ENCODE results near the gene SCN3B.

SCN3B gene

DNA sequence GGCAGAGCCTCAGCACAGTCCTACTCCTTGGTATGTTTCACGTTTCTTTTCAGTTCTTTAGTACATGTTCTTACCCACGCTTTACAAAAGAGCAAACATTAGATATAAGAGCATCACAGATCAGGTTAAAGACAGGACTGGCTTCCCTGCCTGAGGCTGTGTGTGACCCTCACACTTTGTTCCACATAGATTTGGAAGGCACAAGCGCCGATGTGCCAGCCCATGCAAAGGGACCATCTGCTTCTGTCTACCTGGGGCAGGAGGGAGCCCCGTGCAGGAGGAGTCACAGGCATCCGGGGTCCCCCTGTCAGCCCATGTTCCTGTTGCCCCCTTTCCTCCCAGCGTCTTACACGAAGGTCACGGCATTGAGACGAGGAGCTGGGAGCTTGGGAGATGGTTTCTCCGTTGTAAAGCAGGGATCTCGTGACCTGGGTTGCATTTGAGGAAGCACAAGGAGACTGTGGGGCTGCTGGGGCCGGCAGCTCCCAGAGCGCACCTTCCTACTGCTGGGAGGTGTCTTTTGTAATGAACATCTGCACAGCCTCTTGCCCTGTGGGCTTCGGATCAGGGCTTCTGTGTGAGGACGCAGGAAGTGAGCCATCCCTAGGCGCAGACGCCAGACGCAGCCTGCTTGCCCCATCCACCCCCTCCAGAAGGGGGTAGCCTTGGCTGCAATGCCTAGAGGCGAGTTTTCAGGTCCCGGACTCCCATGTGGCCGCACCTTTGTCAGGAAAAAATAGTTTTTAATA is 72.6 kb downstream of the SCN3B start:
- Mint-ChIP-seq H3K27ac (no peak overlapping the region), H3K36me3 (ENCODE audit: low read depth) (no peaks in the 10 kb centered on the region), H3K4me1 (peaks cover 5% of the 10 kb centered on the region), H3K4me3 (no peak overlapping the region), H3K9me3 (no peaks in the 10 kb centered on the region), H3K27me3 (peaks cover 5% of the 10 kb centered on the region)
- ATAC-seq: no peak
- no peak for DNase-seq

DNA sequence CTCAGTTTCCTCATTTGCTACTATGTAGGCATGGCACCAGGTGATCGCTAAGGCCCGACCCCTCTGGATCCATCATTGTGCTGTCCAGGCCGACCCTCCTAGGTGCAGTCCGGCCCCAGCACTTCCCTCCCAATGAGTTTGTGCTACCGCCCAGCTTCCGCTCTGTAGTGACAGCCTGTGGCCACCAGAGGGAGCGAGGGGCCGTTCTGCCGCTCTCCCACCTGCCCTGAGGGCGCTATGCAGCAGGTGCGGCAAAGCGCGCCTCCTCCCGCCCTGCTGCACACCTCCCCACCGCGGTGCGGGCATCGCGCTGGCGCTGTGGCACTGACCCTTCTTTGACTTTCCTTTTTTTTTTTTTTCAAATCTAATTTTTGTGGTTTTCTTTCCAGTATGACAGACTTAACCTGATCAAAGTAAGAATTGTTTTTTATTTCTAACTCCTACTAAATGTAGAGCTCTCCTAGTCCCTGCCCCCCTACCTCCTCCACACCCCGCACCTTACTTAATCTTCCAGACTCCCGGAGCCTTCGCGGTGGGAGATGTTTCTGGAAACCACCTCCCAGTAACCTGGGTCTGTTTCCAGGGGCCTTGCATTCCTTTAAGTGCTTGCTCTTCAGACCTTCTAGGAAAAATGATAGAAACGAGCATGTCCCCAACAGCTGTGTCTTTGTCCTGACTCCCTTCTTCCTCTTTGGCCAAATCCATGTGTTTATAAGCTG is 73.7 kb downstream of the SCN3B start:
- H3K4me1 Mint-ChIP-seq: peaks cover 12% of the 10 kb centered on the region
- H3K4me3 Mint-ChIP-seq: no peak overlapping the region
- H3K27ac Mint-ChIP-seq: no peak overlapping the region
- DNase-seq: peak; percentile 74
- ATAC-seq: peak; percentile 72
- H3K9me3 Mint-ChIP-seq: no peaks in the 10 kb centered on the region
- peaks cover 8% of the 10 kb centered on the region for H3K27me3 Mint-ChIP-seq
- no peaks in the 10 kb centered on the region for H3K36me3 Mint-ChIP-seq (ENCODE audit: low read depth)

DNA sequence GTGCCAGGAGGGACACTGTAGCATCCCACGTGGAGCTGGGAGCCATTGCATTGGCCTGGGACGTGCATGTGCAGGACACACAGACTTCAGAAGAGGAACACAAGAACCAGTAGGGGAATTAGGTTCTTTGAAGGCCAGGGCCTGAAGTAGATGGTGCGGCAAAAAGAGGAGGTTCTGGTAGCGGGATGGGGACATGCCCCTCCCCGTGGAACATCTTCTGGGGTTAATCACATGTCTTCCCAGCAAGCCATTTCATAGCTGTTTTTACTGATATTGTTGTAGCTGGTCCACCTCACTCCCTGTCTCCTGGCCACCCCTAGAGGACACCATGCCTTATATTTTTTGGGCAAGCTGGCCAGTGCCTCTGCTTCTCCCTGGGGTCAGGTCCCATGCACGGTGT is 74.3 kb downstream of the SCN3B start:
- H3K36me3 Mint-ChIP-seq (ENCODE audit: low read depth): no peaks in the 10 kb centered on the region

DNA sequence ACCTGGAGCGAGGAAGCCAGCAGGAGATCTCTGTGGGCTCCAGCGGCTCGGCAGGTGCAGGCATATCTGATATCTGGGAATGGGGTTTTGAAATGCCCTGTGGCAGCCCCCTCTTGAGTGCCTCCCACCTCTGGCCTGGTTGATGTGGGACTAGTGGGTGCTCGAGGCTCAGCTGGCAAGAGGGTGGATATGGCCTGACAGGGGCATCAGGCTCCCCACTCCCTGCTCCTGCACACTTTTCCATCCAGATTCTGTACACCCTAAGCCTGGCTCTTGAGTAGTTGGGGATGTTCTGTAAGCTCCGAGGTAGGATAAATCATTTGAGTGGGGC is 75.0 kb downstream of the SCN3B start:
- Mint-ChIP-seq H3K27ac (peak overlapping the region; percentile 10), H3K4me3 (no peak overlapping the region), H3K9me3 (no peaks in the 10 kb centered on the region), H3K27me3 (peaks cover 8% of the 10 kb centered on the region), H3K36me3 (ENCODE audit: low read depth) (no peaks in the 10 kb centered on the region), H3K4me1 (peaks cover 12% of the 10 kb centered on the region)
- DNase-seq (no peak), ATAC-seq (no peak)

More for the DNA sequence above, 74.3 kb downstream of the SCN3B start:
- H3K4me3 Mint-ChIP-seq: no peak overlapping the region
- H3K27ac Mint-ChIP-seq: no peak overlapping the region
- H3K9me3 Mint-ChIP-seq: no peaks in the 10 kb centered on the region
- peaks cover 12% of the 10 kb centered on the region for H3K4me1 Mint-ChIP-seq
- H3K27me3 Mint-ChIP-seq: peaks cover 8% of the 10 kb centered on the region
- ATAC-seq (no peak), DNase-seq (no peak)
